HG02759 (cell line): ENCODE data around the gene NKD1.
"Not testable (repeated sequence)": the region's sequence is repeated elsewhere in the genome, so short reads cannot be mapped to it uniquely, and the experiment has no call there.

Experiments used
- ATAC-seq: cut with Tn5 transposase; IDR thresholded peaks from one replicate; pipeline ENCODE4 v1.9.1; 2021; ENCODE audit warnings: mild to moderate bottlenecking, moderate library complexity; ENCODE audit not compliant: unreplicated experiment

The NKD1 gene

DNA sequence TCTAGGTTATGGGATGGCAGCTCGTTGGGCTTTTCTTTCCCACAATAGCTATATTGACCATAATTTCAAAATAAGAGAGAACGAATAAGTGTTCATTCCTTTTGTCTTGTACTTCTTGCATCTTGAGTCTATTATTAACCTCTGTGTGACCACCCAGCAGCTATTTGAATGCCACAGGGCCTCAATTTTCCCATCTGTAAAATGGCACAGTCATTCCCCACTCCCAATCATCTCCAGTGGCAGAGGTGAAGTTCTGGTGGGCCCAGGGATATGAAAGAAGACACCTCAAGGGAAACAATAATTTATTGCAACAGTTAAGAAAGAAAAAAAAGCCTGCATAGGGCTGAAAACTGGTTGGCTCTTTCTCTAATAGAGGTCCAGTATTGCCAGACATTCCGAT is 28.6 kb upstream of the NKD1 start:
- ATAC-seq: no peak

DNA sequence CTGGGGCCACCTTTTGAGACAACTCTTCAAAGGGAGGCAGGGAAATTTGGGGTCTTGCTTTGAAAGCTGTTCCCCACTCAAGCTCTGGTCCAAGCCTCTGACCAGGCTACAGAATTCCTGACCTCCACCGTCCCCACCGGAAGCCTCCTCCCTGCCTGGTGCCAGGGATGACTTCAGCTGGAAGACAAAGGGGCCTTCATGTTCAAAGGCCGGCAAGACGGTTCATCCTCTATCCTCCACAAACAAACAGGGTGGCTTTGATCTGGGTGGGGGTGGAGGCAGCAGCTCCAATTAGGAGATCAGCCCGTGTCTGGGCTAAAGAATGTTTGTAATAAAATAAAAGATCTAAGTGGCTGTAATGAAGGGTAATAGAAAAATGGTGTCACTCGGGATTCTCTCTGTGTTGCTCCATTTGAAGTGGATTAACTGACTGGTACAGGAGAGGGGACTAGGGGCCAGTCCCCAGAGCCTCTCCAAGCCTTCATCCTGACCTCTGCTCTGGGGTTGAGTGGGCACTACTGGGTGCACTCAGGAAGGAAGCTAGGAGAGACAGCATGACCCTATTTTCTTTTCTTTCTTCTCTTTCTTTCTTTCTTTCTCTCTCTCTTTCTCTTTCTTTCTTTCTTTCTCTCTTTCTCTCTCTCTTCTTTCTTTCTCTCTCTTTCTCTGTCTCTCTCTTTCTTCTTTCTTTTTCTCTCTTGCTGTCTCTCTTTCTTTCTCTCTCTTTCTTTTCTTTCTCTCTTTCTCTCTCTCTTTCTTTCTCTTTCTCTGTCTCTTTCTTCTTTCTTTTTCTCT is 27.5 kb upstream of the NKD1 start:
- no peak for ATAC-seq

DNA sequence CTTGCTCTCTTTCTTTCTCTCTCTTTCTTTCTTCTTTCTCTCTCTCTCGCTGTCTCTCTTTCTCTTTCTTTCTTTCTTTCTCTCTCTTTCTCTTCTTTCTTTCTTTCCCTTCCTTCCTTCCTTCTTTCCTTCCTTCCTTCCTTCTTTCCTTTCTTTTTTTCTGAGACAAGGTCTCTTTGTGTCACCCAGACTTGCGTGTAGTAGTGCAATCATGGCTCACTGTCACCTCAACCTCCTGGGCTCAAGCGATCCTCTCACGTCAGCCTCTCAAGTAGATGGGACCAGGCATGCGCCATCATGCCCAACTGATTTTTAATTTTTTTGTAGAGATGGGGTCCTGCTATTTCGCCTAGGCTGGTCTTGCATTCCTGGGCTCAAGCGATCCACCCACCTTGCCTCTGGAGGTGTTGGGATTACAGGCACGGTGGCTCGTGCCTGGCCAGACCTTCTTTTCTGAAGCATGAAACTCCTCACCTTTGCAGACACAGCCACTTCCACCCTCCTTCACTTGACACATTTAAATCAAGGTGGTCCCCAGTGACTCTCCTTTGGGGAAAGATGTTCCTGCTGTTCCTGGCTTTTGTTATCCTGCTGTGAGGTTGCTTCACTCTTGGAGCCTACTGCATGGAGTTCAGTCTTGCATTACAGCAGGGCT is 26.8 kb upstream of the NKD1 start:
- no peak for ATAC-seq

DNA sequence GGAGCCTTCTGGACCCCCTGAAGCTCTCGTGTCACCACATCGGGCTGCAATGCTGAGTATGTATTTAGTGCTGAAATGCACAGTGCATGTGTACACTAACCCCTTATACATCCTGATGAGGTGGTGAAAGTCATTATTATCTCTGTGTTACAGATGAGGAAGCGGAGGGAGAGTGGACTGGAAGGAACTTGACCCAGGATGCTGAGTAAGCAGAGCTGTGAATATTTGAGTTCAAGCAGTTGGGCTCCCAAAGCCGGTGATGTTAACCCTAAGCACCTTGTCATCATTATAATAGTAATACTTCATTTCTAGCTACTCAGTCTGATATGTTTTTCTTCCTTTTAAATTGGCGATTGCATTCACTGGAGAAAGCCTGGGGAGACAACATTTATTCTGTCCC is 25.9 kb upstream of the NKD1 start:
- ATAC-seq: no peak

DNA sequence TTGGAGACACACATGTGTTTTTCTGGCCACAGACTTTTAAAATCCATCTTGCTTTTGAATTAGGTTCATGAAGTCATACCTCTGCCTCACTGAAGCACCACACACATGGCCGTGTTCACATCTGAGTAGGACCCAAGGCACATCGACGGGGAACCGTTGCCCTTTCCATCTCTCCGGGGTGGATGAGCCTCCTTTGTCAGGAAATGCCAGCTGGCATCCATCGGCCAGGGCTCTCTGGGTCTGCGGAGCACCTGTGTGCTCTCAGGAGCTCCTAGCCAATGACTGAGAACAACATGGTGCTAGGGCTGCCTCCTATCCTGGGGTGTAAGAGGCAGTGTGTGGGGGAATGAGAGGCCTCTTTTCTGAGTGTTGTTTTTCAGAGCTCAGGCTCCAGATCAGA is 24.5 kb upstream of the NKD1 start:
- ATAC-seq: no peak

DNA sequence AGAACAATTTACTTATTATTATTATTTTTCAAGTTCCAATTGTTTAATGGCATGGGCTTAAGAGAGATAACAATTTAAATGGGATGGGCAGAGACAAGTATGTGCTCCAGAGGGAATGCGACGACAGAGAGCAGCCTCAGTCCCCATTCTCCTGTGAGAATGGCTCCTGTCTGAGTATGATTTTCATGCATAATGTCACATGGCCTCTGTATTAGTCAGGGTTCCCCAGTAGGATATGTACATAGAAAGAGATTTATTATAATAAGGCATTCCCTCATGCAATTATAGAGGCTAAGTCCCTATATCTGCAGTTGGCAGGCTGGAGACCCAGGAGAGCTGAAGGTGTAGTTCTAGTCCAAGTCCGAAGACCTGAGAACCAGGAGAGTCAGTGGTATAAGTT is 22.9 kb upstream of the NKD1 start:
- ATAC-seq: no peak

DNA sequence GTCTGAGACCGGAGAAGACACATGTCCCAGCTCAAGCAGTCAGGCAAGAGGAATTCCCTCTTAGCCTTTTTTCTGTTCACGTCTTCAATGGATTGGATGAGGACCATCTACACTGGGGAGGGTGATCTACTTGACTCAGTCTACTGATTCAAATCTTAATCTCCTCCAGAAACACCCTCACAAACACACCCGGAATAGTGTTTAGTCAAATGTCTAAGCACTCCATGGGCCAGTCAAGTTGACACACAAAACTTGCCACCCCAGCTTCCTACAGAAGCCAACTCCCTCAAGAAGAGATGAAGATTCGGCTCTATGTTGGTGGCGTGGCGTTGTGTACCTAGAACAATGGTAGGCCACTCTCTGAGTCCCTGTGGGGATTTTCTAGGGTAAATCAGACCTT is 22.5 kb upstream of the NKD1 start:
- ATAC-seq: no peak

DNA sequence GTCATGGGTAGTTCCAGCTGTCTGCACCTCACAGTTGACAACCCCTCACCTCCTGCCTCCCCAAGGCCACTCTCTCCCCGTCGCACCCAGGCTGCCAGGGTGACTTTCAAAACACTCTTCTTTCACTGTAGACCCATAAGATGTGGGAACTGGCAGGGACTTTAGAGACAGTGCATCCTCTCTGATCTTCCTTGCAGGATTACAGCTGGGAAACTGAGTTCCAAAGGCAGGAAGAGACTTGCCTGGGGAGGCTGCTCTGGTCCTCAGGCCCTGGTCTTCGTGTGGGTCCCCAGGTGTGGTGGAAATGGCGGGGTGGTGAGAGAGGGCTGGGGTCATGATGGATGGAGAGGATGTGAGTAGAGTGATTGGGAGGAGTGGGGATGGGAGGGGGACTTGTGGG is 21.9 kb upstream of the NKD1 start:
- no peak for ATAC-seq

DNA sequence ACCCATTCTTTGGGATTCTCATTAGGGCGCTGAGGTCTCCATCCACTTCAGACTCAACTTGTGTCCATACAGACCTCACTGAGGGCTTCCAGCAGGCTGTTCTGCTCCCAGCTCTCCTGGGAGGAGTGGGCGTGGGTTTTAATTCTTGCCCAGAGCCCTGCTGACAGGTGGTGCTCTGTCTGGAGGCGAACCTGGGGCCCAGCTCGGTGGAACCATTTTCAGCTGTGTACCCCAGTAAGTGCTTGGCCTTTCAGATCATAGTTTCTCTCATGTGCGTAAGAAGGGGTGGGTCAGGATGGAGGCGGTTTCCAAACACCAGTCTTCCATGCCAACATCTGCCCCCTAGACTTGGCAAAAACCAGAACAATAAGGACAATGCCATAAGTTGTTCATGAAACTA is 21.4 kb upstream of the NKD1 start:
- no peak for ATAC-seq

DNA sequence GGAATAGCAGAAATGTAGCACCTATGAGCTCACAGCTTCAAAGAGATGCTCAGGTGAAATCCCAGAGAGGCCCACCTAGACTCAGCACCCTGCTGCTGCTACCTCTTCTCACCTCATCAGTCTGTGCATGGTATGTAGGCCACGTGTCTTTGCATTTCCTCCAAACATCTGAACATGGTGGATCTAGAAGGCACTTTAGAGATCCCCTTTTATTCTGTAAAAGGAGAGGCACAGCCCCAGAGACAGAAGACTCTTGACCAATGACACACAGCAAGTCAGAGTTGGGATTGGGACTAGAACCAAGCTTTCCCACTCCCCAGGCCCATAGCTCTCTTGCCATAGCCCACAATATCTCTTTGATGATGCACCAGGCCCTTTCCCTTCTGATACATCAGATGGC is 19.4 kb upstream of the NKD1 start:
- ATAC-seq: no peak

DNA sequence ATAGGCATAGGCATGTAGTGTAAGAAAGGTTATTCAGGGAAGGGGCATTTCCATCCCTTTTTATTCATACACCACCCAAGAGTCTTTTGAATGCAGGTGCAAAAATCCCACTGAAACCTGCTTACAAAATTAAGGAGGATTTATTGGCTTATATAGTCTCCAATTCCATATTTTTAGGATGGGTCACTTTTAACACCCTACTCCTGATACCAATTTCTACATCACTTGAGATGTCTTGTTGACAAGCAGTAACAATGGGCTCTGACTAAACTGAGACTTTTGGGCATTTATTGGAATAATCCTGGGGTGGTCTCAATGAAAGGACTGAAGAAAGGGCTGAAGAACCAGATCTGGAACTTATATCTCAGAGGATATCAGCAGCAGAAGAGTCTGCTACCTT is 18.9 kb upstream of the NKD1 start:
- no peak for ATAC-seq

DNA sequence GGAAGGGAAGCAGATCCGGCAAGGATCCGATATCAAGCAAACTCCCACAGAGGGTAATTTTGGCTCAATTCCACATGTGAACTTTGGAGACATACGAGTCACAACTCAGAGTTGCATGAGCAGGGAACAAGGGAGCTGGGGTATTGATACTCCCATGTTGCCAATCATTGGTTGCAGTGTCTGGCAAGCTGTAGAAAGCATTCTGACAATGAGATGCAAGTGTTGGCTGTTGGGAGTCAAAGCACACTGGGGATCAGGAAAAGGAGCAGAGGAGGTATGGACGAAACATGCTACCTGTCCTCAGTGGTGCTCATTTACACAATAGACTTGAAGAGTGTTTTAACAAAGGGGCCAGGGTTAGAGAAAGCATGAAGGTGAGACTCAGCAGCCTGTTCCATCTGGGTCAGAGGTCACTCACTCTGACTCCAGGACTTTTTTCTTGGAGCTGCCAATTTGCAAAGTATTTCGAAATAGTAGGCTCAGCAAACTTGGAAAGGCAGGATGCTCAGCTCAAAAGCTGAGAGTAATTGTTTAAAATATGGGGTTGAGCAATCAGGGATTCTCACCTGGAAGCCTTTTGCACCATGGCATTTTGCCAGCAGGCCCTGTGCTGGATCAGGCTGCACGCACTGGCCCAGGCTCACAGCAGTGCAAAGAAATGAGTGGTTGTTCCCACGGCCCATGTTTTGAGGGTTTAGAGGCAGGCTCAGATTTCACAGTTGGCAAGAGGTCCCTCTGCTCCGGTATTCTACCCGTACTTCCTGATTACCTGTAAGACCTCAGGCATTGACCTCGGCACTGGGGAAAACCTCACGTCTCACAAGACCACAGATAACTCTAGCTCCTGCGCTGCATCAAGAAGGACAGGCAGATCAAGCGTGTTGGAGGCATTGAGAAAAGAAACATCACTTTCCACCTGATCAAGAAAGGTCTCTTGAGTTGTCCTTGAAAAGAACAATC is 17.6 kb upstream of the NKD1 start:
- ATAC-seq: no peak

DNA sequence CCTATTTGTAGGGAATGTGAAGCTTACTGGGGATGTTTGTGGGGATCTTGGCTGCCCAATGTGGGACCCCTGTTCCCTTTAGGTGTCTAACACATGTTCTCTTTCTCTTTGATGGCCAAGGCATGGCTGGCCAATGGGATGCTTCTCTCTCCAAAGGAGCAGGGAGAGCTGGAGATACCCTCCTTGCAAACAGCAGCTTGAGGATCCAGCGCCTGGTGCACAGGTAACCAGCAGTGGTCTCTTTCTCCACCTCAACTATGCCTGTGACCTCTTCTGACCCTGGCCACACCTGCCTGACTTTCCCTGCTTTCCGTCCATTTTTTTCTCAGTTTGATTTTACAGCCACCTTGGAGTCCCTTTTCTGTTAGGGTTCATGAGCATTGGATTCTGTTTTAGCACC is 16.8 kb upstream of the NKD1 start:
- ATAC-seq: no peak

DNA sequence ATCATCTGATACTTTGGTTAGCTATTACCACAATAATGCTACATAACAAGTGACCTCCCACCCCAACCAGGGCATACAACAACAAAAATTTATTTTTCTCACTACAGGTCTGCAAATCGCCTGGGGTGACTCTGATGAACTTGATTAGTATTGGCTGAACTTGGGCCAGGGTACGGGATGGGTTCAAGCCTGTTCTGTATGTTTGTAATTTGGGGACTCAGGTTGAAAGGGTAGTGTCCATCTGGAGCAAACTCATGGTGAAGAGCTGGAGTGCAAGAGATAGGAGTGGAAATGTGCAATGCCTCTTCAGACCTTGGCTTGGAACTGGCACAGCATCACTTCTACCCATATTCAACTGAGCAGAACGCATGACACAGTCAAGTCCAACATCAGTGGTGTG is 16.3 kb upstream of the NKD1 start:
- ATAC-seq: no peak

DNA sequence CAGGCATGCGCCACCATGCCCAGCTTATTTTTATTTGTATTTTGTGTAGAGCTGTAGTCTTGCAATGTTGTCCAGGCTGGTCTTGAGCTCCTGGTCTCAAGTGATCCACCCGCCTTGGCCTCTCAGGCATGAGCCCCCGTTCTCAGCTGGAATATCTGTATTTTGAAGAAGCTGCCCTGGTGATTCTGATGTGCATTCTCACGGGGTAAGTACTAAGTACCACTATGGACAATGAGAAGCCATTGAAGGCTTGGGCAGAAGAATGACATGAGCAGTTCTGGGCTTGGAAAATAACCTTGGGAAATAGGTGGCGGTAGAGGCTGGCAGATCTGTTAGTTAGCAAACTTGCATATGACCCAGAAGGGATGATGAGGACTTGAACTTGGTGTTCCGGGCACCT is 15.6 kb upstream of the NKD1 start:
- ATAC-seq: no peak

DNA sequence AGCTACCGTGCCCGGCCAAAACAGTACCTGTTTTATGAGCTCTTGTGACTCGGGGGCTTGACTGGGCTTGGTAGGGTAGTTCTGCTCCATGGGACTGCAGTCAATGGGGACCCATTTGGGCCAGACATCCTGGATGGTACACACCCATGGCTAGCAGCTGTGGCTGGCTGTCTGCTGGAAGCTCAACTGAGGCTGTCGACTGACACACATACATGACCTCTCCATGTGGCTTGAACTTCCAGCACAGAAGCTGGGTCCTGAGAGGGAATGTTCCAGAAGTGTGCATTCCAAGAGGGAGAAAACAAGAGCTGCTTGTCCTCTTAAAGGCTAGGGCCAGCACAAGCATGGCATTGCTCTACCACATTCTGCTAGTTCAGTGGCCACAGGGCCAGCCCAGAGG is 14.9 kb upstream of the NKD1 start:
- no peak for ATAC-seq

DNA sequence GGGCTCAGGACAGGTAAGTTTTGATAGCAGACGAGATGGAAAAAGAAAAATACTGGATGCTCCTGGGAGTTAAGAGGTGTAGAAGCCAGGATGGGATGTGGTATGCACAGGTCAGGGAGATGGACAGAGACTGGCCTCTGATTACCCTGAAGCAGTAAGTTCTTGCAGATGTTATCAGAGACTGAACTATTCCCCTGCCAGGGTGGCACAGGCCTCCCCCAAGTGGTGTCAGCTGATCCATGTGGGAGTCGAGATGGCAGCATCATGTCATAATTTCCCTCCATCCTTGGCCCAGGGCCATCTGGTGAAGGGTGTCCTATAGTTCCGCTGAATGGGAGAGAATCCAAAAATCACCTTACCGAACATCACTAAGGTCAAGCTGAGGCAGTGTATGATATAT is 14.1 kb upstream of the NKD1 start:
- ATAC-seq: no peak

DNA sequence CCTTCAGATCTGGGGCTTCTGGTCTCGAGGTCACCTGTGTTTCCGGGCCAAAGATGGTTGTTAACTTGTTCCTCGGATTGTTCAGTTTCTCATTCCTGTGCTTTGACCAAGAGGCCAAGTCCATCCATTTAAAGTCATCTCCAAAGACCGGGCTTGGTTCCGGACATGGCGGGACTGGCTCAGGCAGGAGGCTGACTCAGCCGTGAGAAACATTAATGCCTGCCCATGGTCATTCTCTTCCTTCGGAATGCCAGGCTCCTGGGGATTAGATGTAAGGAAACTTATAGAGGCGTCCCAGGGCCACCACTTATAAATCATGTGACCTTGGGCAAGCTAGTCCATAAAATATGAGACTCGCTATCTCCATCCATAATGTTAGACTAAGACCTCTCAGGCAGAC is 13.6 kb upstream of the NKD1 start:
- no peak for ATAC-seq

DNA sequence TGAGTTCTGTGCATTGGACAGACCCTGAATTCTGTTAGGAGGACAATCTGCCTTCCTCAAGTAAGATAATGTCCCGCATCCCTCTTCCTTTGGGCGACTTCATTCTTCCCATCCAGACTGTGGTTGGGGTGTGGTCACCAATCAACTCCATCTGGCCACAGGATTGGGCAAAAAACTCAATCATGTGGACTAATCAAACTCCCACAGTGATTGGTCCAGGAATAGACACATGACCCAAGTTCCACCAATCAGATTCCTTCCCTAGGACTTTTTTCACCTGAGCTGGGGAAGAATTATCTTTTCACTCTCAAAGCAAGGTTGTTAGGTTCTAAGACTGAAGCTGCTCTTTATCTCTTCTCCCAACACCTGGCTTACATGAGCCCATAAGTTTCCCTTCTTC is 13.2 kb upstream of the NKD1 start:
- ATAC-seq: no peak

DNA sequence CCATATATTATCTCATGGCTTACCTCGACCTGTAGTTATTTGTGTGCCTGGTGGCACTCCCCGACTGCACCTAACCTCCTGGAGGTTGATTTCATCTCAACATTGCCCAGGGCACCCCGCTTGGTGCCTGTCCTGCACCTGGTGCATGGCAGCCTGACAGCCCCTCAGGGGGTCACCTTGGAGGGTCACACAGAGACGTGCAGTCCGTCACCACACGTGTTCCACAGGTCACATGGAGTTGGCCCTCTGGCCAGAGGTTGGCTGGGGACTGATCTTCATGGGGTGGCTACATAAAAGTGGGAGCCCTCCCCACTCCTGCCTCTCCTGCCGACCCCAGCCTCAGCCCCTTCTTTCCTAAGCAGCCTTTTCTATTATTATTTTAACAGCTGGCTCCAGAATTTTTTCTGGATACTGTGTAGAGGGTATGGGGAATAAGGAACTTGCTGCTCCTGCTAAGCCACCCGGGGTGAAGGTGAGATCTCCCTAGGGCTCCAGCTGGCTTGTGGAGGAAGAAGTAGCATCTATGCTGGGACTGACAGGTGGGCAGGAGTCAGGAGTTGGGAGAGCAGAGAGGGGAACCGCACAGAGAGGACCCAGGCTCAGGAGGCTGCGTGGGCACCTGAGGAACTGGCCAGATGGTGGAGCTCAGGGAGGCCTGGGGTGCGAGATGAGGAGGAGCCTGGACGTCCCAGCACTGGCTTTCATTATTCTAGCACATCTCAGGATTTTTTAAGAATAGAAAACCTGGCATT is 12.5 kb upstream of the NKD1 start:
- ATAC-seq: no peak

DNA sequence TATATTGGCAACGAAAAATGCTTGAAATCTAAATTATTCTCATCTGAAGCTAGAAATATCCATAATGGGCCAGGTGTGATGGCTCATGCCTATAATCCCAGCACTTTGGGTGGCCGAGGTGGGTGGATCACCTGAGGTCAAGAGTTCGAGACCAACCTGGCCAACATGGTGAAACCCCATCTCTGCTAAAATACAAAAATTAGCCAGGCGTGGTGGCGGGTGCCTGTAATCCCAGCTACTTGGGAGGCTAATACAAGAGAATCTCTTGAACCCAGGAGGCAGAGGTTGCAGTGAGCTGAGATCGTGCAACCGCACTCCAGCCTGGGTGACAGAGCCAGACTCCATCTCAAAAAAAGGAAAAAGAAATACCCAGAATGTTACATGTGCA is 11.9 kb upstream of the NKD1 start:
- not testable (repeated sequence) for ATAC-seq
